ENCODE data around the gene KRT83.
"Not testable (repeated sequence)": the region's sequence is repeated elsewhere in the genome, so short reads cannot be mapped to it uniquely, and the experiment has no call there.

Gene KRT83

GRCh38 chr12:52293926-52294325 lies 27.3 kb downstream of the KRT83 start:
- H3K9ac ChIP-seq (ENCODE audit: low read length): no peak overlapping the region
- no CpG with 5 or more reads among the region's 1 CpG for WGBS (ENCODE audit: extremely low coverage, insufficient coverage, low lambda C conversion rate)
- no peaks in the 10 kb centered on the region for H3K27me3 ChIP-seq (ENCODE audit: insufficient read depth, low read length, poor library complexity)
- H3K4ac ChIP-seq (ENCODE audit: low read depth, low read length): no peak overlapping the region
- H3K36me3 ChIP-seq (ENCODE audit: control insufficient read depth, insufficient read depth, low read length): no peaks in the 10 kb centered on the region
- no peak overlapping the region for H3K27ac ChIP-seq (ENCODE audit: low read depth, low read length)
- no peak overlapping the region for H3K4me2 ChIP-seq (ENCODE audit: low read length)
- H3K56ac ChIP-seq (ENCODE audit: low read length): no peak overlapping the region
- no peak overlapping the region for H2BK15ac ChIP-seq (replicated peaks; ENCODE audit: low read depth)
- H4K8ac ChIP-seq (ENCODE audit: low read depth, low read length): no peak overlapping the region
- no peak overlapping the region for H3K23ac ChIP-seq (ENCODE audit: low read length)
- H3K4me1 ChIP-seq (ENCODE audit: control insufficient read depth, low read depth, low read length): no peaks in the 10 kb centered on the region
- no peaks in the 10 kb centered on the region for H3K79me1 ChIP-seq (ENCODE audit: low read length)
- no peak for DNase-seq
- no peak overlapping the region for H3K4me3 ChIP-seq (ENCODE audit: low read length)
- H3K79me2 ChIP-seq (ENCODE audit: control insufficient read depth, insufficient read depth, low read length): no peaks in the 10 kb centered on the region
- no peak overlapping the region for H2BK5ac ChIP-seq (ENCODE audit: low read length)
- no peak overlapping the region for H2BK120ac ChIP-seq (ENCODE audit: low read depth, low read length)
- H2AK5ac ChIP-seq (ENCODE audit: low read length): no peak overlapping the region
- no peak overlapping the region for H4K5ac ChIP-seq (ENCODE audit: low read length)
- H3K18ac ChIP-seq (ENCODE audit: low read length): no peak overlapping the region

- no peak within 1 kb of the TSS for H2BK15ac ChIP-seq (replicated peaks; ENCODE audit: low read depth)
- no peaks in the 10 kb centered on the region for H3K4me1 ChIP-seq (ENCODE audit: control insufficient read depth, low read depth, low read length)
- WGBS (ENCODE audit: extremely low coverage, insufficient coverage, low lambda C conversion rate): no CpG with 5 or more reads among the region's 32 CpGs
Observed at GRCh38 chr12:52291267-52291935, 29.8 kb downstream of the KRT83 start, which contains the start of gene KRT81. Gene KRT81 (minus strand): TSS chr12:52291534. CDS start chr12:52291465, 69 bp downstream.

GRCh38 chr12:52290483-52291134 lies 30.6 kb downstream of the KRT83 start:
- no CpG with 5 or more reads among the region's 5 CpGs for WGBS (ENCODE audit: extremely low coverage, insufficient coverage, low lambda C conversion rate)
- H3K27me3 ChIP-seq (ENCODE audit: insufficient read depth, low read length, poor library complexity); H2AK5ac ChIP-seq (ENCODE audit: low read length); H3K79me1 ChIP-seq (ENCODE audit: low read length); H3K56ac ChIP-seq (ENCODE audit: low read length); H4K5ac ChIP-seq (ENCODE audit: low read length); H3K4me1 ChIP-seq (ENCODE audit: control insufficient read depth, low read depth, low read length); H3K18ac ChIP-seq (ENCODE audit: low read length); H3K23ac ChIP-seq (ENCODE audit: low read length); H3K27ac ChIP-seq (ENCODE audit: low read depth, low read length); H2BK15ac ChIP-seq (replicated peaks; ENCODE audit: low read depth); H3K9ac ChIP-seq (ENCODE audit: low read length); H3K79me2 ChIP-seq (ENCODE audit: control insufficient read depth, insufficient read depth, low read length); H3K4me2 ChIP-seq (ENCODE audit: low read length); H3K4ac ChIP-seq (ENCODE audit: low read depth, low read length); H3K36me3 ChIP-seq (ENCODE audit: control insufficient read depth, insufficient read depth, low read length); H2BK120ac ChIP-seq (ENCODE audit: low read depth, low read length); H3K4me3 ChIP-seq (ENCODE audit: low read length); H2BK5ac ChIP-seq (ENCODE audit: low read length); H4K8ac ChIP-seq (ENCODE audit: low read depth, low read length); DNase-seq: not testable (repeated sequence)

More at GRCh38 chr12:52291267-52291935, 29.8 kb downstream of the KRT83 start, which contains the start of gene KRT81:
- Histone ChIP-seq H4K8ac (ENCODE audit: low read depth, low read length) (no peak within 1 kb of the TSS), H3K56ac (ENCODE audit: low read length) (no peak within 1 kb of the TSS), H3K23ac (ENCODE audit: low read length) (no peak within 1 kb of the TSS), H3K9ac (ENCODE audit: low read length) (no peak within 1 kb of the TSS), H3K79me2 (ENCODE audit: control insufficient read depth, insufficient read depth, low read length) (no peaks in the 10 kb centered on the region), H3K27ac (ENCODE audit: low read depth, low read length) (no peak within 1 kb of the TSS), H3K4me3 (ENCODE audit: low read length) (no peak within 1 kb of the TSS), H3K36me3 (ENCODE audit: control insufficient read depth, insufficient read depth, low read length) (no peaks in the 10 kb centered on the region), H3K79me1 (ENCODE audit: low read length) (no peaks in the 10 kb centered on the region), H2AK5ac (ENCODE audit: low read length) (no peak within 1 kb of the TSS), H3K27me3 (ENCODE audit: insufficient read depth, low read length, poor library complexity) (no peaks in the 10 kb centered on the region), H2BK120ac (ENCODE audit: low read depth, low read length) (no peak within 1 kb of the TSS), H4K5ac (ENCODE audit: low read length) (no peak within 1 kb of the TSS), H3K18ac (ENCODE audit: low read length) (no peak within 1 kb of the TSS), H3K4ac (ENCODE audit: low read depth, low read length) (no peak within 1 kb of the TSS), H2BK5ac (ENCODE audit: low read length) (no peak within 1 kb of the TSS), H3K4me2 (ENCODE audit: low read length) (no peak within 1 kb of the TSS)
- no peak for DNase-seq

- no CpG with 5 or more reads among the region's 17 CpGs for WGBS (ENCODE audit: extremely low coverage, insufficient coverage, low lambda C conversion rate)
- peak overlapping the region; percentile 7 for H3K56ac ChIP-seq (ENCODE audit: low read length)
- not testable (repeated sequence) for H3K9ac ChIP-seq (ENCODE audit: low read length); H3K18ac ChIP-seq (ENCODE audit: low read length); H3K4ac ChIP-seq (ENCODE audit: low read depth, low read length); H4K5ac ChIP-seq (ENCODE audit: low read length); H3K79me1 ChIP-seq (ENCODE audit: low read length); H3K4me2 ChIP-seq (ENCODE audit: low read length); H2BK5ac ChIP-seq (ENCODE audit: low read length); H3K79me2 ChIP-seq (ENCODE audit: control insufficient read depth, insufficient read depth, low read length); H3K27me3 ChIP-seq (ENCODE audit: insufficient read depth, low read length, poor library complexity); H3K36me3 ChIP-seq (ENCODE audit: control insufficient read depth, insufficient read depth, low read length); H3K27ac ChIP-seq (ENCODE audit: low read depth, low read length); H2BK15ac ChIP-seq (replicated peaks; ENCODE audit: low read depth); H2AK5ac ChIP-seq (ENCODE audit: low read length); H3K23ac ChIP-seq (ENCODE audit: low read length); H2BK120ac ChIP-seq (ENCODE audit: low read depth, low read length); H4K8ac ChIP-seq (ENCODE audit: low read depth, low read length); H3K4me1 ChIP-seq (ENCODE audit: control insufficient read depth, low read depth, low read length); H3K4me3 ChIP-seq (ENCODE audit: low read length)
- peak; percentile 42 for DNase-seq
Observed at GRCh38 chr12:52287816-52288805, 33.1 kb downstream of the KRT83 start.

- H3K27ac ChIP-seq (ENCODE audit: low read depth, low read length); H3K79me2 ChIP-seq (ENCODE audit: control insufficient read depth, insufficient read depth, low read length); H3K4ac ChIP-seq (ENCODE audit: low read depth, low read length); H3K23ac ChIP-seq (ENCODE audit: low read length); H4K8ac ChIP-seq (ENCODE audit: low read depth, low read length); H3K4me3 ChIP-seq (ENCODE audit: low read length); H3K56ac ChIP-seq (ENCODE audit: low read length); H3K4me1 ChIP-seq (ENCODE audit: control insufficient read depth, low read depth, low read length); H2BK5ac ChIP-seq (ENCODE audit: low read length); H3K4me2 ChIP-seq (ENCODE audit: low read length); DNase-seq; H3K36me3 ChIP-seq (ENCODE audit: control insufficient read depth, insufficient read depth, low read length); H2BK15ac ChIP-seq (replicated peaks; ENCODE audit: low read depth); H3K9ac ChIP-seq (ENCODE audit: low read length); H4K5ac ChIP-seq (ENCODE audit: low read length); H2AK5ac ChIP-seq (ENCODE audit: low read length); H2BK120ac ChIP-seq (ENCODE audit: low read depth, low read length); H3K18ac ChIP-seq (ENCODE audit: low read length); H3K79me1 ChIP-seq (ENCODE audit: low read length); H3K27me3 ChIP-seq (ENCODE audit: insufficient read depth, low read length, poor library complexity): not testable (repeated sequence)
- no CpG with 5 or more reads among the region's 21 CpGs for WGBS (ENCODE audit: extremely low coverage, insufficient coverage, low lambda C conversion rate)
Observed at GRCh38 chr12:52286857-52287785, 34.1 kb downstream of the KRT83 start.
